HEK293T (cell line): ENCODE measurements around the gene TSPAN14.

Experiments used
- ARNT ChIP-seq: fragments of 450-650 bp; IDR thresholded peaks from 2 replicates; pipeline ENCODE4 v1.6.1; 2017; ENCODE audit warnings: mild to moderate bottlenecking
- BHLHE40 ChIP-seq: fragments of 450-650 bp; IDR thresholded peaks from 2 replicates; pipeline ENCODE4 v1.6.1; 2016; ENCODE audit warnings: mild to moderate bottlenecking, moderate library complexity, borderline replicate concordance
- CTBP1 ChIP-seq: fragments of 450-650 bp; IDR thresholded peaks from 2 replicates; pipeline ENCODE4 v1.6.1; 2016; ENCODE audit warnings: borderline replicate concordance
- FOXA1 ChIP-seq: fragments of 450-650 bp; IDR thresholded peaks from 2 replicates; pipeline ENCODE4 v1.6.1; 2016; ENCODE audit warnings: mild to moderate bottlenecking
- FOXK2 ChIP-seq: fragments of 450-650 bp; IDR thresholded peaks from 2 replicates; pipeline ENCODE4 v1.6.1; 2016; ENCODE audit warnings: mild to moderate bottlenecking
- FOXM1 ChIP-seq: fragments of 450-650 bp; IDR thresholded peaks from 2 replicates; pipeline ENCODE4 v1.6.1; 2017; ENCODE audit warnings: mild to moderate bottlenecking, borderline replicate concordance
- HDGF ChIP-seq: fragments of 450-650 bp; IDR thresholded peaks from 2 replicates; pipeline ENCODE4 v1.6.1; 2017; ENCODE audit warnings: antibody characterized with exemption, borderline replicate concordance
- L3MBTL2 ChIP-seq: fragments of 450-650 bp; conservative IDR thresholded peaks from 2 replicates; pipeline ENCODE4 v1.6.1; 2016; ENCODE audit warnings: mild to moderate bottlenecking
- NFRKB ChIP-seq: fragments of 450-650 bp; IDR thresholded peaks from 2 replicates; pipeline ENCODE4 v1.6.1; 2016; ENCODE audit warnings: mild to moderate bottlenecking, moderate library complexity
- PKNOX1 ChIP-seq: fragments of 450-650 bp; IDR thresholded peaks from 2 replicates; pipeline ENCODE4 v1.6.1; 2016
- SP1 ChIP-seq: fragments of 450-650 bp; IDR thresholded peaks from 2 replicates; pipeline ENCODE4 v1.6.1; 2017
- SUZ12 ChIP-seq: fragments of 450-650 bp; IDR thresholded peaks from 2 replicates; pipeline ENCODE4 v1.6.1; 2016; ENCODE audit warnings: mild to moderate bottlenecking
- TARDBP ChIP-seq: fragments of 450-650 bp; IDR thresholded peaks from 2 replicates; pipeline ENCODE4 v1.6.1; 2016
- ZNF384 ChIP-seq: fragments of 450-650 bp; IDR thresholded peaks from 2 replicates; pipeline ENCODE4 v1.6.1; 2016

- TF ChIP-seq ARNT (no peak), FOXM1 (no peak), FOXA1 (no peak), SP1 (no peak), FOXK2 (no peak), BHLHE40 (no peak), NFRKB (no peak), HDGF (no peak), SUZ12 (no peak), PKNOX1 (no peak), TARDBP (no peak), CTBP1 (no peak), ZNF384 (no peak), L3MBTL2 (no peak)
Observed at GRCh38 chr10:80473096-80473657, 19.1 kb downstream of the TSPAN14 start.
